GM10248 (cell line): Measurements from ENCODE around the gene SENP1.

Source experiments
- CTCF ChIA-PET: fragments of 300-600 bp; sonication (Branson Sonifier 250); formaldehyde crosslinking; extraction: SDS; loops from one replicate; lab custom pipeline; 2021; ENCODE audit warnings: antibody characterized with exemption; lab: Yijun Ruan, JAX
- POLR2A ChIA-PET: fragments of 350-650 bp; sonication (Branson Sonifier 250); formaldehyde crosslinking; extraction: SDS; loops from one replicate; lab custom pipeline; 2020; ENCODE audit warnings: antibody characterized with exemption; lab: Yijun Ruan, JAX
- DNase-seq: peaks from one replicate; pipeline ENCODE4 v3.0.0; 2012; ENCODE audit errors: extremely low spot score
- TF ChIP-seq, protein P1 (sequence below): IDR thresholded peaks from 2 replicates; pipeline ENCODE4 v1.5.1; 2012; ENCODE audit warnings: mild to moderate bottlenecking, low read depth; ENCODE audit errors: extremely low read depth, missing control alignments, control extremely low read depth

Gene SENP1

DNA sequence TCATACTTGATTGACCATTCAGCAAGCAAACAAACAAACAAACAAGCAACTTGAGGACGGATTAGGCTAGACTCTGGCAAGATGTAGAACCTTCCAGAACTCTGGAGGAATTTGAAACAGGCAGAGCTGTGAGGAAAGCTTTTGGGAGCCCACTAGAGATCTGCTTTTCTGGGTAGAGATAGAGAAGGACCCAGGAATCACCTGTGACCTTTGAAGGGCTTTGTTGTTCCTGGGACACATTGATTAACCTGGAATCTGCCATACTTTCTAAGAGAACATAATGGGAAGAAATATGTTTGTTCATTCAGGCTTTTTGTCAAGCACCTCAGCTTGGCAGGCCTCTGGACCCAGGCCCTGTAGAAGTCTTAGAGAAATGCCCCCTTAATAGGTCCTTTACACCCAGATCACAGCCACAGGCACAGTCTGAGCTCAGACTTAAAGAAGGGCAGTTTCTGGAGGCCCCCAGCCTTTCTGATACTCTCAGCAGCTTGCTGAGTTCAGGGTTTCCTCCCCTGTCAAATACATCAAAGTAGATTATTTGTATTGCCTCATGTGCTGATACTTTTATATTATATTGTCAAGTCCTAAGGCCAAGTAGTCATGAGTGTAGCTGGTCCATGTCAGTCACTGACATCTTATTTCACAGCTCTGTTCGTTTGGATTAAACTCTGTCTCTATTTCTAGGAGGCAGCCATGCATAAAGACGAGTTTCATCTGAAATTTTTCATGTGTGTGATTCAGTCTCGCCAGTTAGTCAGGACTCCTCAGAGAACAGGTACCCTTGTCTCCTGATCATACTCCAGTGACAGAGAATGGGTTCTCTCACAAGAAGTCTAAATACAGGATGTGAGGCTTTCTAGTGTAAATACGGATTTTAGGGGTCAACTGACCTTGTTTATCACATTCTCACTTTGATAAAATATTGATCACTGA, 1.1 kb upstream of the SENP1 start:
- TF ChIP-seq, protein P1, sequence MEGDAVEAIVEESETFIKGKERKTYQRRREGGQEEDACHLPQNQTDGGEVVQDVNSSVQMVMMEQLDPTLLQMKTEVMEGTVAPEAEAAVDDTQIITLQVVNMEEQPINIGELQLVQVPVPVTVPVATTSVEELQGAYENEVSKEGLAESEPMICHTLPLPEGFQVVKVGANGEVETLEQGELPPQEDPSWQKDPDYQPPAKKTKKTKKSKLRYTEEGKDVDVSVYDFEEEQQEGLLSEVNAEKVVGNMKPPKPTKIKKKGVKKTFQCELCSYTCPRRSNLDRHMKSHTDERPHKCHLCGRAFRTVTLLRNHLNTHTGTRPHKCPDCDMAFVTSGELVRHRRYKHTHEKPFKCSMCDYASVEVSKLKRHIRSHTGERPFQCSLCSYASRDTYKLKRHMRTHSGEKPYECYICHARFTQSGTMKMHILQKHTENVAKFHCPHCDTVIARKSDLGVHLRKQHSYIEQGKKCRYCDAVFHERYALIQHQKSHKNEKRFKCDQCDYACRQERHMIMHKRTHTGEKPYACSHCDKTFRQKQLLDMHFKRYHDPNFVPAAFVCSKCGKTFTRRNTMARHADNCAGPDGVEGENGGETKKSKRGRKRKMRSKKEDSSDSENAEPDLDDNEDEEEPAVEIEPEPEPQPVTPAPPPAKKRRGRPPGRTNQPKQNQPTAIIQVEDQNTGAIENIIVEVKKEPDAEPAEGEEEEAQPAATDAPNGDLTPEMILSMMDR: no peak
- DNase-seq: no peak
- ChIA-PET POLR2A (interaction anchor here (0.6 to 0.9 kb wide), 2 partner anchors 14 to 44 kb away, joined by 3 to 5 read pairs; no protein-coding TSS in a partner anchor), CTCF (interaction anchor here (0.9 to 2.5 kb wide), 8 partner anchors 10 to 511 kb away, joined by 3 to 12 read pairs (median 4); partner anchors contain the start of genes ASB8 and PFKM)

DNA sequence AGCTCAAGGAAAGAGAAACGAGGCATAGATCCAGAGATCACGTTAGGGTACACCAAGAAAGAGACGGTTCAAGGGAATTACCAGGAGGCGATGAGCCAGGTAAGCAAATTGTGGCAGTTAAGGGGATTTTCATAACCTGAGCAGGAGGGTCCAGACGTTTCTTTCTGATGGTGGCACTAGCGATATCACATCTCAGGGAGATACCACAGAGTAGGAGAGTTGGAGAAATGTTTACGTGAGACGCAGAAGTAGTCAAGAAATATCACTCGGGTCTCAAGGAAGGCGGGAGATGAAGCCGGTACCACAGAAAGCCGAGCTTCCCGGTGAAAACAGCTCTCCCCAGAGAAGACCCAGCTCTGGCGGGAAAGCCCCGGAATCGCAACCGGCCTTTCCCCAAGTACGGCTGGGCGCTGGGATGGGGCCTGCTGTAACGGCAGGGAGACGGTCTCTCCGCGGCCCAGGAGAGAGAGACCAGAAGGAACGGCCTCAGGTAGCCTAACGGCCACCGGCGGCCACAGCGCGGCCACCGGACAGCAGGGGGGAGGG, 485 bp downstream of the SENP1 start:
- CTCF ChIA-PET: interaction anchor here (0.6 to 1.7 kb wide), 5 partner anchors 11 to 37 kb away, joined by 3 to 4 read pairs (median 3); partner anchors contain the start of gene PFKM
- POLR2A ChIA-PET: interaction anchor here (0.9 to 1.0 kb wide), 2 partner anchors 14 to 51 kb away, joined by 3 to 5 read pairs; partner anchors contain the start of genes ASB8 and PFKM
- TF ChIP-seq, protein P1: no peak
- DNase-seq: peak; percentile 33

DNA sequence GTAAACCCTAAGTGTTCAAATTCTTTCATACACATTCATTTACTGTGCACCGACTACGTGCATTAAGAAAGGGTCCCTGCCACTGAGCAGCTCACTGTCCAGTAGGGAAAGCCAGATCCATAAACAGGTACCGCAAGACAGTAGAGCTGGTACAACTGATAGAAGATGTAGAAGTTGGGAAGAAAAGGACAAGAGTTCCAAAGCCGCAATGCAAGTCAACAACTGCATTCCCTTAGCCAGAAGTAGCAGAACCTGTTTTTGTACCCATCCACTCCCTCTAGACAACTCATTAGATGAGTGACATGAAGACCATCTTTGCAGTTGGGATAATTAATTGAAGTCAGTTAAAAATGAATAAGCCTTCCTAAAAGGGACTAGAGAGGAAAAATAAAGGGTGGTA, 1.3 kb downstream of the SENP1 start:
- TF ChIP-seq, protein P1: no peak
- POLR2A ChIA-PET: no interaction called here
- CTCF ChIA-PET: interaction anchor here (1.3 to 1.7 kb wide), 3 partner anchors 15 to 48 kb away, joined by 3 to 4 read pairs (median 3); partner anchors contain the start of gene PFKM

DNA sequence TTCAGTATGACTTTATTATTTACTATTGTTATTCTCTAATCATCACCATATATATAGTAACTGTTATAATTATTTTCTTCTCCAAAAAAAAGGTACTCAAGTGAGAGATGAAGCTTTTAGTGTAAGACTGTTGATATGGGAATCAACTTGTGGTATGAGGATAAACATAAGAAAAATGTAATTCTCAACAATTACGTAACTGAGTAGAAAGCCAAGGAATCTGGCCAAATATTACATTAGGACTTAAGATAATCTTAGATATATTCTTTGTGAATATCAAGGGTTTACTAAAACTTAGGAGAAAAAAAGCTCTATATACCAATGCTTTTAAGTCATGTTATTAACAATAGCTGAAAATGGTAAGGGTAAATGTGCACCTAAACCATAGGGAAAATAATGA, 13.3 kb downstream of the SENP1 start:
- ChIA-PET POLR2A (interaction anchor here (0.6 kb wide), 1 partner anchor 15 kb away, joined by 5 read pairs; no protein-coding TSS in a partner anchor), CTCF (interaction anchor here (0.9 to 1.8 kb wide), 5 partner anchors 11 to 526 kb away, joined by 3 to 4 read pairs (median 3); no protein-coding TSS in a partner anchor)

More for the DNA sequence above, 1.3 kb downstream of the SENP1 start:
- DNase-seq: no peak

DNA sequence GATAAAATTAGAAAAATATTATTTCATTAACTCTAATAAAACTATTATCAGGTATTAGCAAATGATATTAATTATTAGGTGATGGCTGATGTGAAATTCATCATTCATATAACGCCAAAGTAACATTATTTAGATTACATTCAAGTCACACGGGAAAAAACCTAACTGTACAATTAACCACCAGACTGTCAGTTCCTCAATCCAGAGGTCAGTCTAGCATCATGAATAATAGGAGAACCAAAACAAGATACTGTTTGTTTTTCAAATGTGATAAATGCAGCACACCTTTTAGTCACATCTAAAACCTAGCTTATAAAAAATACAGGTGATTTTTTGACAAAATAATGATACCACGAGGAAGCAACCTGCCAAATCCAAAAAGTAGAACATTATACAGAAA, 19.6 kb downstream of the SENP1 start:
- TF ChIP-seq, protein P1: no peak
- CTCF ChIA-PET: interaction anchor here (0.9 kb wide), 1 partner anchor 30 kb away, joined by 3 read pairs; no protein-coding TSS in a partner anchor
- POLR2A ChIA-PET: no interaction called here
- DNase-seq: no peak

More for the DNA sequence above, 13.3 kb downstream of the SENP1 start:
- TF ChIP-seq, protein P1: no peak
- no peak for DNase-seq
